Measurements from ENCODE around the gene ASCC1. TPM values are rescaled to one million over a fixed set of nuclear protein-coding genes. Genes with fewer than 3 reads are reported as not detected.

Gene ASCC1
- total and polyA plus RNA-seq, 2 of the 4 experiments (the other 2 are of a cell fraction), result 15.9 to 21.0 TPM

- ChIA-PET POLR2A (ENCODE audit: unreplicated experiment) (no interaction called here), CTCF (interaction anchor here (0.6 kb wide), 2 partner anchors 191 to 473 kb away, joined by 3 to 10 read pairs; no protein-coding TSS in a partner anchor)
- Histone ChIP-seq H4K91ac (ENCODE audit: insufficient read depth, low read depth, low read length) (no peak overlapping the region), H2AFZ (replicated peaks; ENCODE audit: low read length, poor library complexity) (no peak overlapping the region), H3K9me1 (ENCODE audit: insufficient read depth, low read length) (no peaks in the 10 kb centered on the region; the same call in 1 of the 2 replicates), H3K27me3 (ENCODE audit: control insufficient read depth, insufficient read depth, low read length) (peaks cover 49% of the 10 kb centered on the region), H2BK15ac (ENCODE audit: low read depth, low read length) (no peak overlapping the region), H3K4ac (ENCODE audit: low read depth, low read length) (no peak overlapping the region), H3K9me3 (ENCODE audit: control insufficient read depth, insufficient read depth, low read length) (no peaks in the 10 kb centered on the region), H3K36me3 (ENCODE audit: control insufficient read depth, insufficient read depth, low read length) (0 out of 2 replicates have a peak, but pooled peaks cover 1% of the 10 kb centered on the region), H4K20me1 (ENCODE audit: insufficient read depth, low read length) (no peaks in the 10 kb centered on the region; the same call in 1 of the 2 replicates), H3K4me3 (ENCODE audit: insufficient read depth, low read depth, low read length) (no peak overlapping the region), H3K18ac (ENCODE audit: low read depth, low read length) (no peak overlapping the region), H3K79me1 (ENCODE audit: low read depth in 1 of 2, low read length in 2 of 2) (no peaks in the 10 kb centered on the region), H2AK5ac (ENCODE audit: low read depth, low read length) (no peak overlapping the region), H2BK120ac (ENCODE audit: low read depth, low read length) (no peak overlapping the region), H3K4me2 (ENCODE audit: low read depth, low read length) (no peak overlapping the region), H3K4me1 (ENCODE audit: control insufficient read depth, insufficient read depth, low read length) (peaks cover 5% of the 10 kb centered on the region; the same call in 1 of the 2 replicates), H3K27ac (ENCODE audit: insufficient read depth, low read length) (no peak overlapping the region), H4K5ac (ENCODE audit: low read depth, low read length) (no peak overlapping the region), H3K9ac (ENCODE audit: low read depth, low read length) (no peak overlapping the region), H2BK5ac (ENCODE audit: low read depth, low read length, poor library complexity, severe bottlenecking) (no peak overlapping the region), H3K23ac (ENCODE audit: low read depth, low read length) (no peak overlapping the region), H3K56ac (ENCODE audit: extremely low read depth, insufficient read depth, low read length) (no peak overlapping the region), H3K14ac (replicated peaks; ENCODE audit: low read depth, low read length) (no peak overlapping the region), H4K8ac (ENCODE audit: low read depth in 2 of 2, low read length in 2 of 2) (no peak overlapping the region), H2AK9ac (replicated peaks; ENCODE audit: low read depth, low read length, poor library complexity) (no peak overlapping the region), H2BK20ac (ENCODE audit: low read depth, low read length) (no peak overlapping the region)
- no peak for ATAC-seq (ENCODE audit: low read depth)
- DNase-seq, result no peak
- dilution Hi-C loops (cut with HindIII; ENCODE audit: low sequenced_read_pairs, unreplicated experiment), result no loop called here
- intact Hi-C loops (cut with micrococcal nuclease), result no loop called here
- in situ Hi-C loops (cut with MboI; ENCODE audit: low sequenced_read_pairs), result no loop called here
- no peak for TF ChIP-seq RFX5 (IDR thresholded peaks at IDR 0.05; ENCODE audit: low read depth, low read length)
- TF ChIP-seq RCOR1 (IDR thresholded peaks at IDR 0.05; ENCODE audit: insufficient replicate concordance, low read length), result no peak
- no peak for TF ChIP-seq NFE2L2 (IDR thresholded peaks at IDR 0.05; ENCODE audit: low read depth, low read length)
- TF ChIP-seq ELK1 (IDR thresholded peaks at IDR 0.05; ENCODE audit: borderline replicate concordance, low read depth, low read length), result no peak
- no peak for TF ChIP-seq CEBPB (IDR thresholded peaks at IDR 0.05; ENCODE audit: low read depth, low read length)
- TF ChIP-seq MAFK (IDR thresholded peaks at IDR 0.05; ENCODE audit: low read depth, low read length), result no peak
- TF ChIP-seq BHLHE40 (IDR thresholded peaks at IDR 0.05; ENCODE audit: low read depth, low read length), result no peak
- TF ChIP-seq CHD1 (IDR thresholded peaks at IDR 0.05; ENCODE audit: low read depth, low read length), result no peak
- TF ChIP-seq CTCF (conservative IDR thresholded peaks at IDR 0.05; ENCODE audit: low read depth, low read length), result no peak
- no peak for TF ChIP-seq POLR2A (IDR thresholded peaks at IDR 0.05; ENCODE audit: low read depth, low read length)
- no peak for TF ChIP-seq FOS (IDR thresholded peaks at IDR 0.05; ENCODE audit: low read depth, low read length)
- no peak for TF ChIP-seq MXI1 (IDR thresholded peaks at IDR 0.05; ENCODE audit: borderline replicate concordance, low read depth, low read length)
- TF ChIP-seq SMC3 (IDR thresholded peaks at IDR 0.05; ENCODE audit: low read depth, low read length), result no peak
- TF ChIP-seq USF2 (IDR thresholded peaks at IDR 0.05; ENCODE audit: low read depth, low read length), result no peak
- no peak for TF ChIP-seq MAZ (IDR thresholded peaks at IDR 0.05; ENCODE audit: borderline replicate concordance, low read depth, low read length)
- TF ChIP-seq RAD21 (IDR thresholded peaks at IDR 0.05; ENCODE audit: low read length), result no peak
- WGBS, 2 experiments (ENCODE audit: extremely low coverage in 2 of 2, insufficient read length in 1 of 2), result no CpG with 5 or more reads among the region's 3 CpGs
- BruUV-seq (replicated peaks), result no TSS peak
Measured at GRCh38 chr10:72090326-72090725, 125.8 kb downstream of the ASCC1 start.

Data from IMR-90 (cell line).